Gastrocnemius medialis (tissue), 4 donors: ENCODE data around the gene CCP110.

ENCODE experiments used
- CTCF ChIP-seq, 5 experiments: fragments of 450-650 bp in 3 of 5; fragments of 200-600 bp in 2 of 5; sonication (generic) in 2 of 5; IDR thresholded peaks in 4 of 5; conservative IDR thresholded peaks in 1 of 5; 1 replicate in 4 of 5; 2 replicates in 1 of 5; pipeline ENCODE4 v1.5.1; 2016 to 2019; ENCODE audit warnings: antibody characterized with exemption in 5 of 5, mild to moderate bottlenecking in 3 of 5, moderate library complexity in 3 of 5
- POLR2A ChIP-seq, 2 donors: fragments of 450-650 bp; IDR thresholded peaks; one replicate each; pipeline ENCODE4 v1.6.1; 2017; ENCODE audit warnings: antibody characterized with exemption in 2 of 2, mild to moderate bottlenecking in 2 of 2, moderate library complexity in 2 of 2

- no peak for TF ChIP-seq POLR2A (IDR thresholded peaks at IDR 0.05)
- no peak for TF ChIP-seq CTCF (IDR thresholded peaks at IDR 0.05 in 4 of 5, conservative IDR thresholded peaks at IDR 0.05 in 1 of 5)
Measured at GRCh38 chr16:19542138-19542821, 18.5 kb downstream of the CCP110 start.
